H1 (cell line): ENCODE measurements around the gene CRY1. TPM values are rescaled to one million over a fixed set of nuclear protein-coding genes. Genes with fewer than 3 reads are reported as not detected.

Experiments used
- CTCF ChIA-PET: fragments of 300-600 bp; sonication (Branson Sonifier 250); formaldehyde crosslinking; loops from one replicate; lab custom pipeline; 2021; ENCODE audit not compliant: partially characterized antibody; lab: Charles Lee
- POLR2A ChIA-PET: fragments of 300-600 bp; sonication (Branson Sonifier 250); formaldehyde crosslinking; loops from one replicate; lab custom pipeline; 2021; ENCODE audit warnings: inconsistent platforms; ENCODE audit not compliant: partially characterized antibody; lab: Charles Lee
- DNase-seq, 2 experiments: peaks; one replicate each; pipeline versions ENCODE4 v3.0.0 to v3.0.0-alpha.2; 2010 to 2022; ENCODE audit warnings: low spot score in 2 of 2, low read depth in 1 of 2, mixed read lengths in 1 of 2
- FAIRE-seq: peaks from 2 replicates; lab custom pipeline; 2011; peaks lifted over from hg19 to GRCh38; lab: Jason Lieb, UNC
- H2AFZ ChIP-seq: 2 replicates; pipeline ENCODE4 v1.8.1; 2012; ENCODE audit warnings: low read length, inconsistent platforms
- H2AK5ac ChIP-seq: 2 replicates; pipeline ENCODE4 v1.6.1; 2013; ENCODE audit warnings: low read depth, low read length
- H2BK120ac ChIP-seq: replicated peaks from 2 replicates; pipeline ENCODE3; 2013; ENCODE audit warnings: low read depth, low read length, inconsistent platforms
- H2BK12ac ChIP-seq: 2 replicates; pipeline ENCODE4 v1.6.1; 2013; ENCODE audit warnings: low read depth, low read length
- H2BK15ac ChIP-seq: 2 replicates; pipeline ENCODE4 v1.6.1; 2013; ENCODE audit warnings: low read length
- H2BK20ac ChIP-seq: 2 replicates; pipeline ENCODE4 v1.6.1; 2013; ENCODE audit warnings: low read length
- H2BK5ac ChIP-seq: 2 replicates; pipeline ENCODE4 v1.6.1; 2013; ENCODE audit warnings: low read depth, low read length
- H3K14ac ChIP-seq: 2 replicates; pipeline ENCODE4 v1.6.1; 2013; ENCODE audit warnings: inconsistent platforms; ENCODE audit not compliant: insufficient read length
- H3K18ac ChIP-seq: 2 replicates; pipeline ENCODE4 v1.6.1; 2013; ENCODE audit warnings: low read length; ENCODE audit errors: extremely low read depth
- H3K23ac ChIP-seq: 2 replicates; pipeline ENCODE4 v1.6.1; 2013; ENCODE audit warnings: inconsistent platforms; ENCODE audit not compliant: insufficient read length
- H3K23me2 ChIP-seq: 2 replicates; pipeline ENCODE4 v1.6.1; 2013; ENCODE audit warnings: low read depth, low read length
- H3K27ac ChIP-seq: 2 replicates; pipeline ENCODE4 v1.6.1; 2011; ENCODE audit warnings: low read depth, low read length, inconsistent platforms
- H3K27me3 ChIP-seq, 4 experiments: replicated peaks in 1 of 4; 1 replicate in 1 of 4; 2 replicates in 3 of 4; pipeline versions ENCODE4 v1.6.1 to v1.8.1; 2011 to 2013; ENCODE audit warnings: low read length in 3 of 4, mild to moderate bottlenecking in 3 of 4, inconsistent platforms in 2 of 4, mixed read lengths in 2 of 4, moderate library complexity in 1 of 4; ENCODE audit not compliant: control insufficient read depth in 3 of 4, insufficient read depth in 3 of 4; ENCODE audit errors: extremely low read depth in 1 of 4
- H3K36me3 ChIP-seq, 4 experiments: 2 replicates each; pipeline versions ENCODE4 v1.6.1 to v1.8.1; 2011 to 2013; ENCODE audit warnings: mild to moderate bottlenecking in 4 of 4, low read length in 3 of 4, moderate library complexity in 2 of 4, control low read depth in 1 of 4, inconsistent platforms in 1 of 4; ENCODE audit not compliant: insufficient read depth in 4 of 4, control insufficient read depth in 2 of 4
- H3K4ac ChIP-seq: replicated peaks from 2 replicates; pipeline ENCODE3; 2013; ENCODE audit warnings: low read length, low read depth, mixed read lengths, inconsistent platforms; ENCODE audit not compliant: insufficient read length
- H3K4me1 ChIP-seq, 4 experiments: replicated peaks in 1 of 4; 1 replicate in 1 of 4; 2 replicates in 3 of 4; pipeline versions ENCODE4 v1.6.1 to v1.8.1; 2011 to 2013; ENCODE audit warnings: low read length in 3 of 4, inconsistent platforms in 2 of 4, mixed read lengths in 1 of 4; ENCODE audit not compliant: insufficient read depth in 4 of 4, control insufficient read depth in 3 of 4
- H3K4me2 ChIP-seq, 2 experiments: 2 replicates each; pipeline versions ENCODE4 v1.6.1 to v1.8.1; 2011 to 2013; ENCODE audit warnings: low read depth in 2 of 2, low read length in 2 of 2, control low read depth in 1 of 2, inconsistent platforms in 1 of 2, mild to moderate bottlenecking in 1 of 2; ENCODE audit not compliant: insufficient read depth in 1 of 2
- H3K4me3 ChIP-seq, 4 experiments: fragments of 200-600, 300-600 bp in 1 of 4; sonication (generic), shearing (Covaris generic), sonication (Bioruptor Twin) in 1 of 4; 2 replicates each; pipeline versions ENCODE4 v1.5.1 to v1.8.1; 2011 to 2016; ENCODE audit warnings: low read length in 4 of 4, low read depth in 3 of 4, control low read depth in 2 of 4, inconsistent platforms in 2 of 4, mild to moderate bottlenecking in 2 of 4, mixed read lengths in 1 of 4, moderate library complexity in 1 of 4; ENCODE audit not compliant: insufficient read depth in 2 of 4; ENCODE audit errors: extremely low read depth in 1 of 4
- H3K56ac ChIP-seq: replicated peaks from 2 replicates; pipeline ENCODE3; 2013; ENCODE audit warnings: low read depth, mild to moderate bottlenecking, mixed read lengths, low read length, inconsistent platforms; ENCODE audit not compliant: insufficient read length
- H3K79me1 ChIP-seq: 2 replicates; pipeline ENCODE4 v1.6.1; 2013; ENCODE audit warnings: low read depth, low read length, control low read depth
- H3K79me2 ChIP-seq, 2 experiments: 2 replicates each; pipeline versions ENCODE4 v1.6.1 to v1.8.1; 2012 to 2013; ENCODE audit warnings: low read length in 2 of 2, mild to moderate bottlenecking in 2 of 2, inconsistent platforms in 1 of 2; ENCODE audit not compliant: insufficient read depth in 2 of 2, control insufficient read depth in 1 of 2
- H3K9ac ChIP-seq, 4 experiments: replicated peaks in 1 of 4; 1 replicate in 1 of 4; 2 replicates in 3 of 4; pipeline versions ENCODE4 v1.6.1 to v1.8.1; 2011 to 2013; ENCODE audit warnings: low read depth in 3 of 4, low read length in 3 of 4, control low read depth in 2 of 4, mild to moderate bottlenecking in 2 of 4, moderate library complexity in 2 of 4, inconsistent platforms in 1 of 4; ENCODE audit errors: extremely low read depth in 1 of 4
- H3K9me3 ChIP-seq, 2 experiments: 2 replicates each; pipeline versions ENCODE4 v1.6.1 to v1.8.1; 2012 to 2013; ENCODE audit warnings: mild to moderate bottlenecking in 2 of 2, moderate library complexity in 2 of 2, control low read depth in 1 of 2, inconsistent platforms in 1 of 2, low read depth in 1 of 2, low read length in 1 of 2, mixed read lengths in 1 of 2; ENCODE audit not compliant: insufficient read depth in 2 of 2
- H4K20me1 ChIP-seq, 2 experiments: replicated peaks in 1 of 2; 2 replicates each; pipeline versions ENCODE3 to v1.8.1; 2011 to 2013; ENCODE audit warnings: inconsistent platforms in 2 of 2, low read length in 2 of 2, mild to moderate bottlenecking in 1 of 2; ENCODE audit not compliant: insufficient read depth in 2 of 2, control insufficient read depth in 1 of 2
- H4K5ac ChIP-seq: 2 replicates; pipeline ENCODE4 v1.6.1; 2013; ENCODE audit warnings: low read length, low read depth, mixed read lengths, inconsistent platforms; ENCODE audit not compliant: insufficient read length
- H4K8ac ChIP-seq: 2 replicates; pipeline ENCODE4 v1.8.0; 2013; ENCODE audit warnings: mild to moderate bottlenecking, moderate library complexity, low read length, inconsistent platforms; ENCODE audit not compliant: insufficient read depth; ENCODE audit errors: extremely low read depth
- H4K91ac ChIP-seq: replicated peaks from 2 replicates; pipeline ENCODE3; 2013; ENCODE audit warnings: low read length, mixed read lengths, inconsistent platforms; ENCODE audit not compliant: insufficient read length
- ASH2L ChIP-seq: fragments of 200-600, 300-600 bp; sonication (generic); IDR thresholded peaks from one replicate; pipeline ENCODE4 v1.7.1; 2017; ENCODE audit warnings: low read length
- CEBPB ChIP-seq: IDR thresholded peaks from 2 replicates; pipeline ENCODE4 v1.6.1; 2012; ENCODE audit warnings: low read depth, low read length
- CHD2 ChIP-seq: IDR thresholded peaks from 2 replicates; pipeline ENCODE4 v1.6.1; 2012; ENCODE audit warnings: low read length, improper control_type of control experiment
- EGR1 ChIP-seq: IDR thresholded peaks from 2 replicates; pipeline ENCODE4 v1.6.1; 2011; ENCODE audit warnings: low read depth, low read length, borderline replicate concordance
- PHF8 ChIP-seq: fragments of 200-600 bp; sonication (generic); conservative IDR thresholded peaks from 2 replicates; pipeline ENCODE4 v1.7.1; 2012; ENCODE audit warnings: low read depth, mild to moderate bottlenecking, inconsistent platforms, low read length, moderate library complexity
- POLR2AphosphoS5 ChIP-seq: IDR thresholded peaks from 2 replicates; pipeline ENCODE4 v1.6.1; 2011; ENCODE audit warnings: low read depth, low read length
- RAD21 ChIP-seq, 2 experiments: IDR thresholded peaks in 1 of 2; conservative IDR thresholded peaks in 1 of 2; 2 replicates each; pipeline ENCODE4 v1.6.1; 2011; ENCODE audit warnings: low read depth in 2 of 2, low read length in 2 of 2, improper control_type of control experiment in 1 of 2, inconsistent platforms in 1 of 2, mild to moderate bottlenecking in 1 of 2, moderate library complexity in 1 of 2
- RBBP5 ChIP-seq: IDR thresholded peaks from 2 replicates; pipeline ENCODE4 v1.7.1; 2012; ENCODE audit warnings: low read depth, mild to moderate bottlenecking, inconsistent platforms, low read length, moderate library complexity, borderline replicate concordance
- SAP30 ChIP-seq: fragments of 300-600 bp; sonication (generic); IDR thresholded peaks from 2 replicates; pipeline ENCODE4 v1.7.1; 2012; ENCODE audit warnings: low read length, moderate library complexity, mild to moderate bottlenecking, inconsistent platforms; ENCODE audit not compliant: insufficient read depth, insufficient replicate concordance
- SIX5 ChIP-seq: IDR thresholded peaks from 2 replicates; pipeline ENCODE4 v1.6.1; 2011; ENCODE audit warnings: mild to moderate bottlenecking, low read depth, low read length
- SP1 ChIP-seq: IDR thresholded peaks from 2 replicates; pipeline ENCODE4 v1.6.1; 2011; ENCODE audit warnings: low read depth, low read length
- TAF7 ChIP-seq: optimal IDR thresholded peaks from 2 replicates; pipeline ENCODE3; 2011; ENCODE audit warnings: low read depth, mild to moderate bottlenecking, inconsistent platforms, low read length, moderate library complexity, borderline replicate concordance
- TCF12 ChIP-seq: IDR thresholded peaks from 2 replicates; pipeline ENCODE4 v1.6.1; 2011; ENCODE audit warnings: low read depth, mild to moderate bottlenecking, low read length
- YY1 ChIP-seq: IDR thresholded peaks from 2 replicates; pipeline ENCODE4 v1.6.1; 2011; ENCODE audit warnings: low read depth, mild to moderate bottlenecking, low read length
- ZNF274 ChIP-seq: IDR thresholded peaks from 2 replicates; pipeline ENCODE4 v1.7.0; 2012; ENCODE audit warnings: low read length, borderline replicate concordance; ENCODE audit errors: extremely low read depth
- WGBS, 2 experiments: shearing (Covaris generic) in 1 of 2; methylation state at CpG; one replicate each; pipeline versions ENCODE4 v1.1.6 to v1.1.7; 2013 to 2015; ENCODE audit warnings: low lambda C conversion rate in 2 of 2, mixed read lengths in 2 of 2, inconsistent platforms in 1 of 2, low coverage in 1 of 2, missing lambda C conversion rate in 1 of 2; ENCODE audit not compliant: insufficient replicate concordance in 2 of 2, insufficient coverage in 1 of 2, insufficient read length in 1 of 2; ENCODE audit errors: extremely low coverage in 1 of 2, missing lambda C conversion rate in 1 of 2; 5-methylcytosine and 5-hydroxymethylcytosine counted together
- polyA plus RNA-seq, 7 experiments: library from polyadenylated mRNA; depleted of rRNA in 3 of 7; stranded (reverse) in 5 of 7; unstranded in 2 of 7; fragments of >200 nt in 5 of 7; fragments of 200-250 nt in 2 of 7; gene quantifications; 1 replicate in 5 of 7; 2 replicates in 1 of 7; 4 replicates in 1 of 7; pipeline versions ENCODE4 v1.2.1 to v1.2.3, GENCODE V29; 2011 to 2013; ENCODE audit warnings: missing spikeins in 2 of 7, mixed read lengths in 2 of 7
- total RNA-seq: library from RNA; stranded (reverse); fragmentation: NEBNext Ultra II Directional; extraction: Animal tissue kit (Norgen Biotek cat#: 25700); gene quantifications from 2 replicates; pipeline ENCODE4 v1.2.1, GENCODE V29; 2021

CRY1 gene
- total and polyA plus RNA-seq, 2 of the 8 experiments (the other 6 are each of a cell fraction or from before 2014, with no cell fraction given): 13.6 to 25.1 TPM

GRCh38 chr12:106960443-106960842 lies 132.9 kb downstream of the CRY1 start:
- no peak overlapping the region for H2BK5ac ChIP-seq
- no peak overlapping the region for H2BK120ac ChIP-seq
- no peaks in the 10 kb centered on the region; the same call in 1 of the 2 replicates for H3K79me1 ChIP-seq
- no peak overlapping the region for H2BK12ac ChIP-seq
- no peak for DNase-seq
- no peaks in the 10 kb centered on the region for H3K36me3 ChIP-seq
- H4K91ac ChIP-seq: no peak overlapping the region
- peaks cover 0 to 13% of the 10 kb centered on the region in 2 experiments; a peak in 2 of 4 replicates for H3K79me2 ChIP-seq
- H3K4me2 ChIP-seq: no peak overlapping the region
- TF ChIP-seq RAD21 (IDR thresholded peaks at IDR 0.05 in 1 of 2, conservative IDR thresholded peaks at IDR 0.05 in 1 of 2; ENCODE audit: low read depth in 2 of 2, low read length in 2 of 2) (no peak), CEBPB (no peak), RBBP5 (no peak), ASH2L (no peak), YY1 (no peak), POLR2AphosphoS5 (no peak), SAP30 (no peak), SP1 (no peak), PHF8 (no peak), SIX5 (no peak), CHD2 (no peak), TCF12 (no peak), TAF7 (no peak), ZNF274 (no peak), EGR1 (no peak)
- H3K4me1 ChIP-seq: no peaks in the 10 kb centered on the region
- CTCF ChIA-PET: no interaction called here
- WGBS, 2 experiments: 97% methylated on average over 3 of the region's 3 CpGs; no CpG with 5 or more reads in 1 of the 2 experiments
- no peak overlapping the region for H3K4ac ChIP-seq
- H4K8ac ChIP-seq: no peak overlapping the region
- no peak overlapping the region for H2AFZ ChIP-seq
- H3K9ac ChIP-seq: no peak overlapping the region
- H2BK15ac ChIP-seq: no peak overlapping the region
- H2AK5ac ChIP-seq: no peak overlapping the region
- H3K9me3 ChIP-seq: no peaks in the 10 kb centered on the region
- H4K5ac ChIP-seq: no peak overlapping the region
- POLR2A ChIA-PET: interaction anchor here (1.2 kb wide), 1 partner anchor 11 kb away, joined by 3 read pairs; no protein-coding TSS in a partner anchor
- no peak overlapping the region for H2BK20ac ChIP-seq
- no peak overlapping the region for H3K27ac ChIP-seq
- H4K20me1 ChIP-seq: no peaks in the 10 kb centered on the region
- no peak overlapping the region for H3K18ac ChIP-seq
- no peak for FAIRE-seq
- H3K27me3 ChIP-seq: no peaks in the 10 kb centered on the region
- no peak overlapping the region for H3K23ac ChIP-seq
- no peak overlapping the region for H3K56ac ChIP-seq
- H3K14ac ChIP-seq: no peak overlapping the region
- peaks cover 9% of the 10 kb centered on the region for H3K23me2 ChIP-seq
- no peak overlapping the region for H3K4me3 ChIP-seq
